Measurements from ENCODE around the gene KLHL4.

- no peak for TF ChIP-seq REST (IDR thresholded peaks at IDR 0.05; ENCODE audit: low read depth)
- TF ChIP-seq EP300 (IDR thresholded peaks at IDR 0.05; ENCODE audit: borderline replicate concordance) = no peak
- no peak for TF ChIP-seq TEAD4 (IDR thresholded peaks at IDR 0.05)
- TF ChIP-seq ZBTB7A (IDR thresholded peaks at IDR 0.05; ENCODE audit: low read depth) = no peak
- TF ChIP-seq YY1 (IDR thresholded peaks at IDR 0.05; ENCODE audit: low read depth) = no peak
- TF ChIP-seq, protein P1, sequence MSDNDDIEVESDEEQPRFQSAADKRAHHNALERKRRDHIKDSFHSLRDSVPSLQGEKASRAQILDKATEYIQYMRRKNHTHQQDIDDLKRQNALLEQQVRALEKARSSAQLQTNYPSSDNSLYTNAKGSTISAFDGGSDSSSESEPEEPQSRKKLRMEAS (IDR thresholded peaks at IDR 0.05) = no peak
- no peak for TF ChIP-seq EGR1 (IDR thresholded peaks at IDR 0.05)
- TF ChIP-seq CEBPB (IDR thresholded peaks at IDR 0.05) = no peak
- TF ChIP-seq TCF12 (IDR thresholded peaks at IDR 0.05; ENCODE audit: low read depth) = no peak
- TF ChIP-seq CREB1 (IDR thresholded peaks at IDR 0.05; ENCODE audit: low read depth) = no peak
- TF ChIP-seq RAD21 (IDR thresholded peaks at IDR 0.05; ENCODE audit: low read depth) = no peak
- no peak for TF ChIP-seq TAF1 (IDR thresholded peaks at IDR 0.05; ENCODE audit: low read depth)
- no peak for TF ChIP-seq NFIC (IDR thresholded peaks at IDR 0.05)
- TF ChIP-seq FOXM1 (IDR thresholded peaks at IDR 0.05; ENCODE audit: borderline replicate concordance, low read depth) = no peak
Observed at GRCh38 chrX:87616371-87616770, 98.8 kb downstream of the KLHL4 start.

Measured in Ishikawa (cell line).